Measurements from ENCODE around the gene ZNF184. TPM values are rescaled to one million over a fixed set of nuclear protein-coding genes. Genes with fewer than 3 reads are reported as not detected.
"Not testable (repeated sequence)": the region's sequence is repeated elsewhere in the genome, so short reads cannot be mapped to it uniquely, and the experiment has no call there.

Gene ZNF184
- total RNA-seq, 1 donor from 2014 or later = 4.2 TPM

DNA sequence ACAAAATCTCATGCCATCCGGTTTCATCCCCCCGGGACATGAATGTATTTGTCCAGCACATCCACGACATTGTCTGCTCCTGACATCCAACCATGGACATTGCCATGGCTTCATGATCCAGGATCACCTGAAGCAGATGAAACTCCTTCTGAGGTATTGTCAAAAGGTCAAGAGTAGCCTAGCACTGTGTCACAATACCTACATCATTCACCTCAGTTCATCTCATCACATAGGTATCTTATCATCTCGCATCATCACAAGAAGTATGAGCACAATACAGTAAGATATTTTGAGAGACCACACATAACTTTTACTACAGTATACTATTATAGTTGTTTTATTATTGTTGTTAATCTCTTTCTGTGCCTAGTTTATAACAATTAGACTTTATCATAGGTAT is 33.5 kb downstream of the ZNF184 start:
- intact Hi-C loops (cut with DNase I) = no loop called here
- no peak for DNase-seq (ENCODE audit: low spot score)

DNA sequence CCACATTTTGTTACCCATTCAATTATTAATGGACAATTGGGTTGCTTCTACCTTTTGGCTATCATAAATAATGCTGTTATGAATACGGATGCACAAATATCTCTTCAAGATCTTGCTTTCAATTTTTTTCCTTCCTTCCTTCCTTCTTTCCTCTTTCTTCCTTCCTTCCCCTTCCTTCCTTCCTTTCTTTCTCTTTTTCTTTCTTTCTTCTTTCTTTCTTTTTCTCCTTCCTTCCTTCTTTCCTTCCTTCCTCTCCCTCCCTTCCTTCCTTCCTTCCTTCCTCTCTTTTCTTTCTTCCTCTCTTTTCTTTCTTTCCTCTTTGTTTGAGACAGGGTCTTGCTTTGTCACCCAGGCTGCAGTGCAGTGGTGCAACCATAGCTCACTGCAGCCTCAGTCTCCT is 39.2 kb downstream of the ZNF184 start:
- DNase-seq (ENCODE audit: low spot score) = no peak
- intact Hi-C loops (cut with DNase I) = no loop called here

DNA sequence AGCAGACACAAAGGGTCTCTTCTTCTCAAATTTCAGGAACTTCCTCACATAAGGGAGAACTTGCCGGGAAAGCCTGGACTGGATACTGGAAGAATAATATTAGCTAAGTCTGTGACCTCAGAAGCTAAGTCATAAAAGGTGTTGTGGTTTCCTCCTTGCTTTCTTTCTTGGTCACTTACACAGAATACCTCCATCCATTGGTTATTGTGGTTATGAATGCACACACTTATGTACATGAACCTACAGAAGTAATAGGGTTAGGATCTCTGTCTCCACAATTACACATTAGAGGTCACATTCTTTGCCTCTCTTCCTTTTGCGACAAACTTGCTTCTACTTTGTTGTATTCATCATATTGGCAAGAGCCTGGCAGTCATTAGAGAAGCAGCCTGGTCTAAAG is 43.9 kb downstream of the ZNF184 start:
- DNase-seq (ENCODE audit: low spot score) = no peak
- intact Hi-C loops (cut with DNase I) = no loop called here

DNA sequence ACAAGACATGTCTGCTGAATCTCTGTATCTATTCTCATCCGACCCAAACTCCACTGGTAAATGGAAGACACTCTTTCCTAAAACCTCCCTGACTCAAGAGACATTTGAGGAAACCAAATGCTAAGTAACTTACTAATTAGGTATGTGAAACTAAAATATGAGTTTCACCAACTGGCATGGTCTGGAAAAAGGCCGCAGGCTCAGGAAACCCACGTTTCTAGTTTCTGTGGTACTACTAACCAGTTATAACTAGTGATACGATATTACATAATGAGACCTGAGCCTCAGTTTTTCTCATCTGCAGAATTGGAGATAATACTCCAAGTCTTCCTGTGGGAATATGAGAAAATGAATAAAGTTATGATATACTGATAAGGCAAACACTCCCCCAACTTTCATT is 44.4 kb downstream of the ZNF184 start:
- DNase-seq (ENCODE audit: low spot score) = no peak
- intact Hi-C loops (cut with DNase I) = no loop called here

DNA sequence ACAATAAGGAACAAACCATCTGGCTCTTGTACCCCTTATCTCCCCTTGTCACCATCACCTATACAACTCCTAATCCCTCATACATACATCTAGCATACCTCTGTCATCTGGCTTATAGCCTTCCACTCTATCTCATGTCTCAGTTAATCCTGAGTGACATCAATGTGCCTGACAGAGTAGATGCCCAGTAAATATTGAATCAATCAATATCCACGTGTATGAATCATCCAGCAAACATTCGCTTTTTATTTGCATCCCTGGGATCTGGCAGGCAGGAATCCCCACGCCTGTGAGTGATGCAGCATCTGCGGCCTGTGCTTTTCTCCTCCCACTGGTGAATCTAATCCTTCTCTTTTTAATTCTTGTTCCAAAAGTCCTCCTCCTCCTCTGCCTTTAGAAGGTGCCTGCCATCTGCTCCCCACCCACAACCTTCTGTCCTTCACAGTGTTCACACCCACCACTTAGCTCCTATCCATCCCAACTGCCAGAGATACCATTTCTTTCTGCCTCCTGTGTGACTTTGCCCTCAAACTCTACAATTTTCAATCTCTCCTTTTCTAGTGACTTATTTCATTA is 46.8 kb downstream of the ZNF184 start:
- intact Hi-C loops (cut with DNase I) = no loop called here
- DNase-seq (ENCODE audit: low spot score) = no peak

DNA sequence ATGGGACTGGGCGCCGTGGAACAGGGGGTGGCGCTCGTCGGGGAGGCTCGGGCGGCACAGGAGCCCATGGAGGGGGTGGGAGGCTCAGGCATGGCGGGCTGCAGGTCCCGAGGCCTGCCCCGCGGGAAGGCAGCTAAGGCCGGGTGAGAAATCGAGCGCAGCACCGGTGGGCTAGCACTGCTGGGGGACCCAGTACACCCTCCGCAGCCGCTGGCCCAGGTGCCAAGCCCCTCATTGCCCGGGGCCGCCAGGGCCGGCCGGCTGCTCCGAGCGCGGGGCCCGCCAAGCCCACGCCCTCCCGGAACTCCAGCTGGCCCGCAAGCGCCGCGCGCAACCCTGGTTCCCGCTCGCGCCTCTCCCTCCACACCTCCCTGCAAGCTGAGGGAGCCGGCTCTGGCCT is 48.1 kb downstream of the ZNF184 start:
- intact Hi-C loops (cut with DNase I); DNase-seq (ENCODE audit: low spot score): not testable (repeated sequence)

DNA sequence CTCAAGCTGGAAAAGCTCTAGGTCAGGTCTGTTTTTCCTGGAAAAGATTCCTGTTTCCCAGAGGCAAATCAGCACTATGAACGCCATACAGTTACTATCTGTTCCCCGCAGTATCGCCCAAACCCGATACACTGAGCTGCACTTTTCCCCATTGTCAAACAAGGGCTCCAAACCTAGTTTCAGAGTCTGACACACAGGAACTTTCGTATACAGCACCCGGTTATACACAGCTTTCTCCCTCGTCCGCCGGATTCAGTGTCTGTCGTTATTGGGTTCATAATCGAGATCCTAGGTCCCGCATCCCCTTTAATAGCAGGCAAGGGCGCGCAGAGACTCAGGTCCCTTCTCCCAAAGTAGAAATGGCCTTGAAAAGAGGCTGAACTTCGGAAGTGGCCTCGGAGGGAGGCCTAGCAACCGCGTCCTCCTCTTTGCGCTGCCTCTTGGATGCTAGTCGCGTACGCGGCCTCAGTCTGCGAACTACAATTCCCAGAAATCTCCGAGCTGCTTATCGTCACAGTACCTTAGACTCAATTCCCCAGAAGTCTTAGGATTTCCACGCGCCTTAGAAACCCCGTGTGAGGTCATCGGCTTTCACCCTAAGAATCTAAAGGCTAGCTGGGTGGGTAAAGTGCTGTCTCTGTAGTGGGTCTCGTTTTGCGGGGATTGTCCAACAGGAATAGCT is 50.1 kb downstream of the ZNF184 start:
- DNase-seq (ENCODE audit: low spot score) = no peak
- intact Hi-C loops (cut with DNase I) = no loop called here

DNA sequence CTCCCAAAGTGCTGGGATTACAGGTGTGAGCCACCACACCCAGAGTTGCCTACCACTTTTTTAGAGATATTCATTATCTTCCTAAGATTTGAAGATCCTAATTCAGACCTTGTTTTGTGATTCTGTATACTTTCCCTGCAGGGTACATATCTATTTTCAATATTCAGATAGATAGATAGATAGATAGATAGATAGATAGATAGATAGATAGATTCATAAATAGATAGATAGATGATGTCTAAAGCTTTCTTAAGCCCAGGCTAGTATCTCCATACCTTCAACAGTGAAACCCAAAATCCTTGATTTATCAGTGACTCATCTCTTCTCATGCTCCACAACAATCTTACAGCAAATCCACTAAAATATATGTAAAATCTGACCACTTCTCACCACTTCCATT is 53.5 kb downstream of the ZNF184 start:
- intact Hi-C loops (cut with DNase I) = no loop called here
- DNase-seq (ENCODE audit: low spot score) = no peak

DNA sequence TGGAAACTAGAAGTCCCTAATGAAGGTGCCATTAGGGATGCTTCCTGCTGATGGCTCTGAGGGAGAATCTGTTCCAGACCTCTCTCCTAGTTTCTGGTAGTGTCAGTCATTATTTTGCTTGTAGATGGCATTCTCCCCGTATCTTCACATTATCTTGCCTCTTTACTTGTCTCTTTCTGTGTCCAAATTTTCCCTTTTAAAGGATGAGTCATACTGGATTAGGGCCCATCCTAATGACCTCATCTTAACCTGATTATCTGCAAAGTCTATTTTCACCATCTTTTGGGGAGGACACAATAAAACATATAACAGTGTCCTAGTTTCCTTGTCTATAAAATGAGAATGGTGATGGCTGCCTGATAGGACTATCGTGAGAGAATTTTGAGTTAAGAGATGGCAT is 57.0 kb downstream of the ZNF184 start:
- intact Hi-C loops (cut with DNase I) = no loop called here
- no peak for DNase-seq (ENCODE audit: low spot score)

DNA sequence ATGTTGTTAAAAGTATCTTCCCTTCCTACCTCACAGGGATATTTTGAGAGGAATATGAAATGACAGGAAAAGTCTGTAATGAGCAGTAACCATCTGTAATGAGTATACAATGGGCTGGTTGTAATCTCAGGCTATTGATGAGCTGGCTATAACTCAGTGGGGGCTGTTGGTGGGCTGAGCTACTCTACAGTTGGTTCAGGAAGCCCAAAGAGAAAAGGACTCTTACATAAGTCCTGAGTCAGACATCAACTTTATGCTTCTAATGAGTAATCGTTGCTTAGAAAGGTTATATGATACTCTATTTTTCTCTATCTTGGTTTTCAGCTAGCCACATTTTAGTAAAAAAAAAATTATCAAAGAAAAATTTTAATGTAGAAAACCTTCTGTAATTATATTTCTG is 57.9 kb downstream of the ZNF184 start:
- DNase-seq (ENCODE audit: low spot score) = no peak
- intact Hi-C loops (cut with DNase I) = no loop called here

DNA sequence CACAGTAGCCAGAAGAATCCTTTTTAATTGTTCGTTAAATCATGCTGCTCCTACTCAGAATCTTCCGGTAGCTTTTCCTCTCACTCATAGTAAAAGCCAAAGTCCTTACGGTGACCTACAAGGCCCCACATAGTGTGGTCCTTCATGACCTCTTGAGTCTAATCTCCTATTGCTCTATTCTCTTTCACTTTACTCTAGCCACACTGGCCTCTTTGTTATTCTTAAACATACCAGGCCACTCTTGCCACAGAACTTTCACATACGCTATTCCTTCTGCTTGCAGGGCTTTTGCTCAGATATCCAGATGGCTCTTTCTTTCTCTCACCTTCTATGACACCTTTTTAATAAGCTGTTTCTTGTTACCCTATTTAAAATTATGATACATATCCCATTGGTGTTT is 58.6 kb downstream of the ZNF184 start:
- no peak for DNase-seq (ENCODE audit: low spot score)
- intact Hi-C loops (cut with DNase I) = no loop called here

DNA sequence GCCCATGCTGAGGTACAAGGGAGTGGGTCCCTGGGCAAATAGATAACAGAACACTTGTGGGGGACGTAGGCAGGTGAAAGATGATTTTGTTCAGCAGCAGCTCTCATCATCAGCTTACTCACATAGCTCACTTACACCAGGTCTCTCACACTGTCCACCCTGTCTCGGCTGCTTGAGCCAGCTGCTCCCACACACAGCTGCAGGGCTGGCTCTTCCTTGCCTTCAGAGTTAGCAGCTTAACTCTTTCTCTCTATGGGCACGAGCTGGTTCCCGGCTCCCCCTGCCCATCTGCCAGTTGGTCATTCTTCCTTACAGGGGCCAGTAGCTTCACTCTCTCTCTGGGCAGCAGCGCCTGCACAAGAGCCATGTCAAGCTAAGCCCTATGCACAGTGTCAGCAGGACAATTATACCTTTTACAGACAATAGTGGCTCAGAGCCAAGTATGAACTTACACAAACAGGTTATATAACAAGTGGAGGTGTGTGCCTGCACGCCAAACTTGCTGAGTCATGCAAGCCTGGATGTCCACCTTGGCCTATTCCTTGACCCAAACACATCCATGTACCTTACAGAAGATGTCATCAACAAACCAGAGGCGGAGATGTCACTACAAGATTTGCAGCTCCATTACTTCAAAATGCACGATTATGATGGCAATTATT is 65.6 kb downstream of the ZNF184 start:
- DNase-seq (ENCODE audit: low spot score) = no peak
- intact Hi-C loops (cut with DNase I) = no loop called here

DNA sequence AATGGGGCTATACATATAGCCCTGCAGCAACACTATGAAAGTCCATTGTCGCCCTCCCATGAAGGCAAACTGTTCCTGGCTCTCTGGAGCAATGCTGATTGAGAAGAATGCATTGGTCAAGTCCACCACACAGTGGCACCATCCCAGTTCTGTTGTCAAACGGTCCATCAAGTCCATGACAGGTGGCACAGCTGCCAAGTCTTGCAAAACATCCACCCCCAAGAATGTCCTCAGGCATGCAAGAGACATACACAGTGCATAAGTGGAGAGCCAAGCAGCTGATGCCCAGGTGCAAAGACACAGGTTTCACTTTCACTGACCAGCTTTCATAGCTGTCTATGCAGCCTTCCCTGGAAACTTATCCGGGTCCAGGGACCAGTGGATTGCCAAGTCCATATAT is 66.8 kb downstream of the ZNF184 start:
- intact Hi-C loops (cut with DNase I) = no loop called here
- DNase-seq (ENCODE audit: low spot score) = no peak

DNA sequence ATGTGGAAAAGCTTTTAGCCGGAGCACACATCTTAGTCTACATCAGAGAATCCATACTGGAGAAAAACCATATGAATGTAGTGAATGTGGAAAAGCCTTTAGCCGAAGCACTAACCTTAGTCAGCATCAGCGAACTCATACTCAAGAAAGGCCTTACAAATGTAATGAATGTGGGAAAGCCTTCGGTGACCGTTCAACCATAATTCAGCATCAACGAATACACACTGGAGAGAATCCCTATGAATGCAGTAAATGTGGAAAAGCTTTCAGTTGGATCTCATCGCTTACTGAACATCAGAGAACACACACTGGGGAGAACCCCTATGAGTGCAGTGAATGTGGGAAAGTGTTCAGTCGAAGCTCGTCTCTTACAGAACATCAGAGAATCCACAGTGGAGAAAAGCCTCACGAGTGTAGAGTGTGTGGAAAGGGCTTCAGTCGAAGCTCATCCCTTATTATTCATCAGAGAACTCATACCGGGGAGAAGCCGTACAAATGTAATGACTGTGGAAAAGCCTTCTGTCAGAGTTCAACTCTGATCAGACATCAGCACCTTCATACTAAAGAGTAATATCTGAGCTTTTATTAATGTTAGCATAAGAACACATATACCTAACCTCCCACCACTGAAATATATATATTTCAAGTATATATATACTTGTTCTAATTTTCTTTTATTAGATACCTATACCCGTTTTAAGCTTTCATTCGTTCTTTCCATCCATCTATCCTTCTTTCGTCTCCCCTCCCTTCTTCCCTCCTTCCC is 71.8 kb downstream of the ZNF184 start:
- DNase-seq (ENCODE audit: low spot score) = no peak
- intact Hi-C loops (cut with DNase I) = no loop called here

Other genes starting within 250 kb of the ZNF184 start
- not detected for gene PRSS16, start 225.4 kb downstream of the ZNF184 start, total RNA-seq
- not detected for gene POM121L2, start 160.8 kb downstream of the ZNF184 start, total RNA-seq
- gene ZNF391, start 84.3 kb downstream of the ZNF184 start, total RNA-seq = 0.62 TPM